ENCODE measurements around the gene ZNF582.
"Not testable (repeated sequence)": the region's sequence is repeated elsewhere in the genome, so short reads cannot be mapped to it uniquely, and the experiment has no call there.

GRCh38 chr19:56335371-56335770 lies 58.0 kb downstream of the ZNF582 start:
- TF ChIP-seq CTCF, POLR2A (IDR thresholded peaks at IDR 0.05): not testable (repeated sequence)

All from adrenal gland (tissue), 5 donors.